B cell (primary cell): ENCODE data around the gene SLC12A1. TPM values are rescaled to one million over a fixed set of nuclear protein-coding genes. Genes with fewer than 3 reads are reported as not detected.

Experiments used
- ATAC-seq: fragments of 200-7000 bp; cut with Tn5 transposase; one replicate; pipeline ENCODE4 v1.10.0; 2021; ENCODE audit warnings: low read depth, mild to moderate bottlenecking, moderate number of reproducible peaks, moderate library complexity
- CTCF ChIA-PET: fragments of 350-600 bp; sonication (Branson Sonifier 250); formaldehyde crosslinking; loops from one replicate; lab custom pipeline; 2021; ENCODE audit warnings: antibody characterized with exemption, inconsistent platforms; lab: Charles Lee
- POLR2A ChIA-PET: fragments of 350-600 bp; sonication (Branson Sonifier 250); formaldehyde crosslinking; loops from one replicate; lab custom pipeline; 2021; ENCODE audit warnings: antibody characterized with exemption; lab: Charles Lee
- DNase-seq: peaks from one replicate; pipeline ENCODE4 v3.0.0; 2013
- H2AFZ ChIP-seq: 2 replicates; pipeline ENCODE4 v1.6.1; 2012; ENCODE audit warnings: mild to moderate bottlenecking, low read depth, low read length; ENCODE audit not compliant: insufficient read depth, poor library complexity, severe bottlenecking
- H3K27ac ChIP-seq, 2 donors: 1 replicate in 1 of 2; 2 replicates in 1 of 2; pipeline ENCODE4 v1.5.1; 2012 to 2013; ENCODE audit warnings: low read length in 2 of 2, mild to moderate bottlenecking in 2 of 2, moderate library complexity in 1 of 2
- H3K27me3 ChIP-seq, 4 experiments: fragments of 200-600 bp in 1 of 4; sonication (generic) in 1 of 4; replicated peaks in 1 of 4; 1 replicate in 2 of 4; 2 replicates in 2 of 4; pipeline versions ENCODE4 v1.6.1 to v1.7.0; 2013 to 2016; ENCODE audit warnings: low read length in 3 of 4, mild to moderate bottlenecking in 2 of 4, mixed read lengths in 1 of 4, moderate library complexity in 1 of 4; ENCODE audit not compliant: insufficient read depth in 4 of 4, control insufficient read depth in 3 of 4; ENCODE audit errors: control extremely low read depth in 1 of 4
- H3K36me3 ChIP-seq, 2 experiments: replicated peaks in 1 of 2; 1 replicate in 1 of 2; 2 replicates in 1 of 2; pipeline versions ENCODE4 v1.6.1 to v1.7.1; 2013; ENCODE audit warnings: low read length in 1 of 2; ENCODE audit not compliant: insufficient read depth in 2 of 2, control insufficient read depth in 1 of 2; ENCODE audit errors: control extremely low read depth in 1 of 2, extremely low read depth in 1 of 2
- H3K4me1 ChIP-seq, 2 donors: fragments of 200-600 bp in 1 of 2; sonication (generic) in 1 of 2; 1 replicate in 1 of 2; 2 replicates in 1 of 2; pipeline versions ENCODE4 v1.5.1 to v1.6.1; 2013 to 2017; ENCODE audit warnings: low read length in 2 of 2; ENCODE audit not compliant: control insufficient read depth in 2 of 2, insufficient read depth in 2 of 2
- H3K4me2 ChIP-seq: replicated peaks from 2 replicates; pipeline ENCODE3; 2012; ENCODE audit warnings: mild to moderate bottlenecking, low read depth, low read length; ENCODE audit not compliant: poor library complexity, severe bottlenecking
- H3K4me3 ChIP-seq, 5 experiments: fragments of 200-600 bp in 1 of 5; sonication (generic) in 1 of 5; 1 replicate in 3 of 5; 2 replicates in 2 of 5; pipeline versions ENCODE4 v1.5.1 to v1.7.0; 2011 to 2016; ENCODE audit warnings: low read length in 4 of 5, mild to moderate bottlenecking in 4 of 5, low read depth in 2 of 5, control low read depth in 1 of 5, moderate library complexity in 1 of 5; ENCODE audit not compliant: insufficient read depth in 1 of 5; ENCODE audit errors: control extremely low read depth in 1 of 5, extremely low read depth in 1 of 5
- H3K79me2 ChIP-seq: fragments of 200-600 bp; sonication (generic); one replicate; pipeline ENCODE4 v1.6.0; 2016; ENCODE audit warnings: low read length; ENCODE audit not compliant: control insufficient read depth, insufficient read depth
- H3K9ac ChIP-seq: fragments of 200-600 bp; sonication (generic); 2 replicates; pipeline ENCODE4 v1.6.1; 2017; ENCODE audit warnings: mild to moderate bottlenecking, low read length, moderate library complexity
- H3K9me3 ChIP-seq, 3 donors: one replicate each; pipeline versions ENCODE4 v1.6.1 to v1.7.1; 2013; ENCODE audit warnings: low read length in 2 of 3; ENCODE audit not compliant: control insufficient read depth in 2 of 3, insufficient read depth in 1 of 3; ENCODE audit errors: control extremely low read depth in 1 of 3
- H4K20me1 ChIP-seq: 2 replicates; pipeline ENCODE4 v1.6.0; 2012; ENCODE audit warnings: mild to moderate bottlenecking, low read length; ENCODE audit not compliant: insufficient read depth, control insufficient read depth, poor library complexity, severe bottlenecking
- H3K27ac Mint-ChIP-seq: one replicate; pipeline ENCODE4 v1.8.0; 2021; ENCODE audit warnings: mixed read lengths
- H3K27me3 Mint-ChIP-seq: one replicate; pipeline ENCODE4 v1.8.0; 2021; ENCODE audit warnings: mixed read lengths
- H3K4me1 Mint-ChIP-seq: one replicate; pipeline ENCODE4 v1.8.0; 2021; ENCODE audit warnings: mixed read lengths
- H3K4me3 Mint-ChIP-seq: one replicate; pipeline ENCODE4 v1.8.0; 2021; ENCODE audit warnings: mixed read lengths
- H3K9me3 Mint-ChIP-seq: one replicate; pipeline ENCODE4 v1.8.0; 2022; ENCODE audit warnings: mixed read lengths; ENCODE audit not compliant: insufficient read depth
- CTCF ChIP-seq: fragments of 200-600 bp; IDR thresholded peaks from one replicate; pipeline ENCODE4 v1.8.0; 2022; ENCODE audit warnings: antibody characterized with exemption, mild to moderate bottlenecking
- EZH2 ChIP-seq: IDR thresholded peaks from 2 replicates; pipeline ENCODE4 v1.6.1; 2012; ENCODE audit warnings: borderline replicate concordance, low read depth, mild to moderate bottlenecking, moderate library complexity, low read length; ENCODE audit not compliant: insufficient read depth, poor library complexity, severe bottlenecking
- WGBS: methylation state at CpG from one replicate; pipeline ENCODE4 v1.1.5; 2013; ENCODE audit warnings: missing lambda C conversion rate; ENCODE audit not compliant: insufficient coverage; 5-methylcytosine and 5-hydroxymethylcytosine counted together
- intact Hi-C: fragments of 100-400 bp; cut with micrococcal nuclease; formaldehyde crosslinking; loops from one replicate; pipeline ENCODE4 v1.10.0; 2022
- polyA plus RNA-seq: library from polyadenylated mRNA; depleted of rRNA; stranded (reverse); fragments of >200 nt; gene quantifications from 2 replicates; pipeline ENCODE4 v1.2.3, GENCODE V29; 2012
- total RNA-seq, 2 donors: library from RNA; stranded (reverse); fragments of 120-200 nt in 1 of 2; gene quantifications; 1 replicate in 1 of 2; 2 replicates in 1 of 2; pipeline versions ENCODE4 v1.2.3 to v1.2.4, GENCODE V29; 2013 to 2022

Gene SLC12A1
- total and polyA plus RNA-seq, 2 donors (not counting 1 experiment from before 2014, with no cell fraction given): not detected

- no peak for TF ChIP-seq CTCF
- no peak for TF ChIP-seq EZH2
- no peaks in the 10 kb centered on the region for H3K9me3 Mint-ChIP-seq
These were observed 93.9 kb downstream of the SLC12A1 start for GRCh38 chr15:48300038-48300437.

GRCh38 chr15:48304398-48304797, 98.3 kb downstream of the SLC12A1 start:
- no peaks in the 10 kb centered on the region for H3K9me3 ChIP-seq
- no peaks in the 10 kb centered on the region for H3K4me1 ChIP-seq
- H3K9ac ChIP-seq: no peak overlapping the region
- ChIA-PET POLR2A (no interaction called here), CTCF (no interaction called here)
- no peaks in the 10 kb centered on the region for H3K27me3 Mint-ChIP-seq
- intact Hi-C loops: no loop called here
- no peaks in the 10 kb centered on the region for H3K27me3 ChIP-seq
- no peaks in the 10 kb centered on the region for H3K36me3 ChIP-seq
- H3K4me1 Mint-ChIP-seq: no peaks in the 10 kb centered on the region
- no peaks in the 10 kb centered on the region for H4K20me1 ChIP-seq
- H3K4me3 ChIP-seq: no peak overlapping the region
- WGBS: 50% methylated on average over 1 of the region's 2 CpGs
- H3K79me2 ChIP-seq: no peaks in the 10 kb centered on the region
- no peak for TF ChIP-seq CTCF
- no peak for TF ChIP-seq EZH2
- no peak overlapping the region for H3K27ac ChIP-seq
- ATAC-seq: no peak
- no peak overlapping the region for H3K27ac Mint-ChIP-seq
- no peak overlapping the region for H2AFZ ChIP-seq
- no peak overlapping the region for H3K4me3 Mint-ChIP-seq
- H3K4me2 ChIP-seq: no peak overlapping the region
- DNase-seq: no peak
- H3K9me3 Mint-ChIP-seq: no peaks in the 10 kb centered on the region

More at GRCh38 chr15:48300038-48300437, 93.9 kb downstream of the SLC12A1 start:
- Histone ChIP-seq H3K4me3 (no peak overlapping the region), H3K27ac (no peak overlapping the region), H4K20me1 (no peaks in the 10 kb centered on the region), H3K9me3 (no peaks in the 10 kb centered on the region), H3K27me3 (no peaks in the 10 kb centered on the region), H3K36me3 (no peaks in the 10 kb centered on the region), H3K4me2 (no peak overlapping the region), H3K9ac (no peak overlapping the region), H3K79me2 (no peaks in the 10 kb centered on the region), H3K4me1 (no peaks in the 10 kb centered on the region), H2AFZ (no peak overlapping the region)
- intact Hi-C loops: no loop called here
- DNase-seq: no peak
- Mint-ChIP-seq H3K4me3 (no peak overlapping the region), H3K4me1 (no peaks in the 10 kb centered on the region), H3K27me3 (no peaks in the 10 kb centered on the region), H3K27ac (no peak overlapping the region)
- ChIA-PET POLR2A (no interaction called here), CTCF (no interaction called here)
- ATAC-seq: no peak
- WGBS: 90% methylated on average over 2 of the region's 5 CpGs
